Measurements from ENCODE around the gene DPCD. TPM values are rescaled to one million over a fixed set of nuclear protein-coding genes. Genes with fewer than 3 reads are reported as not detected.

Gene DPCD
- total RNA-seq, 1 donor from 2014 or later, result 9.1 TPM

DNA sequence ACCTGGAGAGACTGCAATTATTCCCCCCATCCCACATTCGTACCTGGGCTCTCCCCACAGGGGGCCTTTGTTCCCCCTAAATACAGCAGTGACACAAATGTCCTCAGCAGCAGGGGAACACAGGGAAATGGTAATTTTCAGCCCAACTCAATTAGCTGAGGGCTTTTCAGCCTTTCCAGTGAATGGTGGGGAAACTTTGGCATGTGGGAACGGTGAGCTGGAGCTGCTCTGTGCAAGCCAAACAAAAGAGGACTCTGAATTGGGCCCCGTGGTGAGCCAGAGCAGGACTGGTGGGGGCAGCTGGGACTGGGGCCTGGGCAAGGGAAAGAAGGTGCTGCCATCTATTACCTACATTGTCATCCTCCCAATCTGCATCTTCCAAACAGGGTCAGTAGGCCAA is 55.9 kb downstream of the DPCD start:
- DNase-seq (ENCODE audit: low spot score) (no peak), ATAC-seq (no peak)
- intact Hi-C loops (cut with DNase I), result no loop called here

DNA sequence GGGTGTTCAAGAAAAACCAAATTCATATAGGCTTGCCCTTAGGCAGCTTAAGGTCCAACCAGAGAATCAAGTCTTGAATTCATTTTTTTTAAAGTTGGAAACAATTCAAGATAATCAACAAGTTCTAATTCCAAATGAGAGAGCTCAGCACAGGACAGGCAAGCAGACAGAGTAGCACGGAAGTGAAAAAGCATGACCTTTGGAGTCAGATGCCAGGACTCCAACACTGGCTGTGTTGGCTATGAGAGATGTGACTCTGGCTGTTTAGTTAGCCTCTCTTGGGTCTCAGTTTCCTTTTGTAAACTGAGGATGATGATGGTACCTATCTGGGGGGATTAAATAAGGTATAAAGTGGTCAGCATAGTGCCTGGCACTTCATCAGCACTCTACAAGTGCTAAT is 57.5 kb downstream of the DPCD start:
- intact Hi-C loops (cut with DNase I), result no loop called here
- ATAC-seq, result no peak
- DNase-seq (ENCODE audit: low spot score), result no peak

DNA sequence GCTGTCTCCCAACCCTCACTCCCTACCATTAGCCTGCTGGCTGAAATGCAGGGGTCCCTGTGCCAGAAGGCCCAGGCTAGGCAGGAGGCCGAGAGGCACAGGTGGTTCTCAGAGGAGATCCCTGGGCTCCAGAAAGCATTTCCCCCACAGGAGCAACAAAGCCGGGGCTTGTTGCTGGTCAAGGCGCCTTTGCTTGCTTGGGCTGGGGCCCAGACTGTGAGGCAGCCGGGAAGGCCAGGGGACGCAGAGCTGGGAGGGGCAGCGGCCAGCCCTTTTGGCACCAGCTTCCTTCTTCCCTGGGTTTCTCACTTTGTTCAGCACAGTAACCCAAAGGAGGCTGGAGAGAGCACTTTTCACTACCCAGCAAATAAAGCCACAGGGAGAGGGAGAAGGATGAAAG is 58.2 kb downstream of the DPCD start:
- intact Hi-C loops (cut with DNase I), result no loop called here
- ATAC-seq (peak; percentile 83), DNase-seq (ENCODE audit: low spot score) (peak; percentile 69)

DNA sequence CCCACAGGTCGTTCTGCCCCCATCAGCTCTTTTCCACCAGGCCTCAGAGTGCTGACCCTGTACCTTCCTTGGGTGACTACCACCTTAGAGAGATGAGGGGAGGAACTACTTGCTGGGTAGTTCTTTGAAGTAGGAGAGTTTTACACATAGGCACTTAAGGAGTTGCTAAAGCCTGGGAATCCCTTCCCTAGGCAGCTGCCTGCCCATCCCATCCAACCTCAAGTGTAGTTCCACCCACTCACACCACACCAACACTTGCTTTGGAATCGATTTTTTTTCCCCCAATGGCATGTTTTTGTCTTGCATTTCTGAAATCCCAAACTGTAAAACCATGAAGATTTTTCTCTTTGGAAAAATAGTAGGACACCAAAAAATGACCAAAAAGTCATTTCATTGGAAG is 59.1 kb downstream of the DPCD start:
- DNase-seq (ENCODE audit: low spot score) (no peak), ATAC-seq (no peak)
- intact Hi-C loops (cut with DNase I), result no loop called here

DNA sequence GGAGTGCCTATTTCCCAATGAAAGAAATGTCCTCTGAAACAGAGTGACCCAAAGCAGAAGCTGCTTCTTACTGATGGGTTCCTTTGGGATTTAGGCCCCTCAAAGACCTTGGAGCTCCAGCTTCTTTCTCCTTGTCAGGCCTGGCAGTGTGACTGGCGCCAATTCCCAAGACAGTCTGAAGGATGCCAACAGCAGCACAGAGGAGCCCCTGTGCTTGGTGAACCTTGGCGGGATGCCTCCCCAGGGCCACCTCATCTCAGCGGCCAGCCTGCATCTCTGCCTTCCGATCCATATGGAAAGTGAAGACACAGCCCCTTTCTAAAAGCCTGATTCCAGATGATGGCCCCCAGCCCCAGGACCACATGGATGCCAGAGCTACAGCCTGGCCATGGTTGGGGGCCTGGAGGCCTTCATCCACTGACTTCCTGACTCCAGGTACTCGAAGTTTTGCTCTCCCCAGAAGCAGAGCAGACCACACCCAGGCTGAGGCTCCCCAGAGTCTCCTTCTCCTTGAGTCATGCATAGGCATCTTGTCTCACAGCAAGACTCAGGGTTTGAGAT is 61.5 kb downstream of the DPCD start:
- ATAC-seq (no peak), DNase-seq (ENCODE audit: low spot score) (no peak)
- intact Hi-C loops (cut with DNase I), result no loop called here

DNA sequence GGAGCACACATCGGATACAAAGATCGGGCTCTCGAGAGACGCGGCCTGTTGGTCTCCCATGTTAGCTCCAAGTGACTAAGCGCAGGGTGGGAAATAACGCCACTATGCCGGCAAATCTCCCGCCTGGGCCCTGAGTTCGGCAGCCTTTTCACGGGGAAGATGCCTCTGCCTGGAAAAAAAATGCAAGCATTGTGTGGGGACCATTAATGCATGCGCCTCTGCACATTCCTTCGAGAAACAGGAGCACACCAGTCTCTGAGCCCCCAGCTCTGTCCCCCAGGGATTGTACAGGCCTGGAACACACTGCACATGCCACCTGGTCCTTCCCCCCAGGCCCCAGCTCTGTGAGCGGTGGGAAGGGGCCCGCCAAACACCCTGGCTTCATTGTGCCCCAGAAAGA is 62.7 kb downstream of the DPCD start:
- DNase-seq (ENCODE audit: low spot score), result no peak
- intact Hi-C loops (cut with DNase I), result no loop called here
- no peak for ATAC-seq

DNA sequence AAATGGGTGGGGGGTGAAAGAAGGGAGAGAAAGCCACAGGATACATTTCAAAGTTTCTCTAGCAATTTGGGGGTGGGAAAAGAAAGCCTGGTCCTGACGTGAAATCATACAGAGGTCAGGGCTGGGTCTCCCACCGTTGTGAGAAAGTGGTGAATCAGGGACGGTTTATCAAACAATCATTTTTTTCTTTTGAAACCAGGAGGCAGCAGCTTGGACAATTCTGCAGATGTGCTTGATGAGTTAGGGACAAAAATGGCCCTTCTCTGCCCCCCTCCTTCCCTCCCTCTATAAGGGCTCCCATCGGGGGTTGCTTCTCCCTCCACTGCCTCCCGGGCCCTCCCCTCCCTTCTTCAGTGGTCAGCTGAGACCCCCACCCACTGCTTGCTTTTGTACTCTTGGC is 63.2 kb downstream of the DPCD start:
- ATAC-seq (no peak), DNase-seq (ENCODE audit: low spot score) (no peak)
- intact Hi-C loops (cut with DNase I), result no loop called here

DNA sequence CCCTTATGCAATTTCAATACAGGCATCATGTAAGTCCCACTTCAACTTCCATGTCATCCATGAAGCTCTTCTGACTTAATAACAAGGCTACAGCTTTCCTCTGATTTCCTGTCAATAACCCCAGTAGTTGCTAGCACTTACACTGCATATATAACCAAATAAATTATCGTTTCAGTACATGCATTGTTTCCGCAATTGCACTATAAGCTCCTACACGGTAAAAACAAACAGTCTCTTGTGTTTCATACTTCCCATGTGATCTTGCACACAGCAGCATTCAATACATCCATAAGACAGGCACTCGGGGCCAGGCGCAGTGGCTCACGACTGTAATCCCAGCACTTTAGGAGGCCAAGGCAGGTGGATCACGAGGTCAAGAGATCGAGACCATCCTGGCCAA is 65.4 kb downstream of the DPCD start:
- ATAC-seq (no peak), DNase-seq (ENCODE audit: low spot score) (no peak)
- intact Hi-C loops (cut with DNase I), result no loop called here

DNA sequence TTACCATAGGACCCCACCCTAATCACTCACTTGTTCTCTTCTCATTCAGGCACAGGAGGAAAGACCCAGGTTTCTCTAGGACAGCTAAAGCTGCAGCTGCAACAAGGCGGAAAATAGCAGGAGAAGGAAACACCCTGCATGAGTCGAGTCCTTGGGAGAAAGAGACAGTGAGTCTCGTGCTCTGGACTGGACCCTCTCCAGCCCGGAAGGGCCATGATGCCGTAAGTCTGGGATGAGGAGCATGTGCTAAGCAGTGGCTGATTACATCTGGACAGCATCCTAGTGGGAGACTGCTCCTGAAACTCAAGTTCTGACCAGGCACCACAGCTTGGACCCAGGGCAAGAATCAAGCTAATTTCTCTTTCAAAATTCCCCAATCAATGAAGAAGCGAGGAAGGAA is 67.4 kb downstream of the DPCD start:
- DNase-seq (ENCODE audit: low spot score) (no peak), ATAC-seq (peak; percentile 68)
- intact Hi-C loops (cut with DNase I), result no loop called here

DNA sequence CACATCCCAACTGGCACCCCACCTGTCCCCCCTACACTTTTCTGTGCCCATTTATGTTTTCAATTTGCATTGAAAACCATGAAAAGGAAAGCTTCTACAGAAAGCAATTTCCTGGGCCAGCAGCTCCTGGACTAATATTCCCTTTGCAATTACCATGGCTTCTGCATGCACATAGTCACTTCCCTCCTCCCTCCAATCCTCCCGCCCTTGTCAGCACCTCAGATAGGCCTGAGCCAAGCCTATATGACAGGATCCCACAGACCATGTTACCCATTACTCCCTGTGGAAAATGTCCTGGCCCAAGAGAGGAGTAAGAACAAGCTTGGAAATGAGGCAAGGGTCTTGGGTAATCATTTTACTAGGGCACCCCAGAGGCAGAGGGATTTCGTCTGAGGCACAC is 68.8 kb downstream of the DPCD start:
- no peak for ATAC-seq
- intact Hi-C loops (cut with DNase I), result no loop called here
- no peak for DNase-seq (ENCODE audit: low spot score)

DNA sequence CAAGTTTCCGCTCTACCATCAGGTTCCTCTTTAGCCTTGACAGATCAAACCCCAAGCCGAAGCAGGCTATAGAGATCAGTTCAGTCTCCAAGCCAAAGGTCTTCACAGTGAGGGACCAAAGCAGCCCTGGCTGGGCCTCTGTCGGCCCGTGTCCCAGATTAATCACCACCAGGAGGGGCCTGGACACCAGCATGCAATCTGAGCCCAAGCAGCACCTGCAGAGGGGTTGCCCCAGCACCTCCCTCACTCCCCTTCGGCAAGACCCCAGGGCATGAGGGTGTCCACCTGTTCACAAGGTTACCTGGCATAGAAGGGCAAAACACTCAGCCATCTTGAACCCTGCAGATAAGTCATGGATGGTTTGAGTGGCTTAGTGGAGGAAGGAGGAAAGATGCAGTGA is 70.9 kb downstream of the DPCD start:
- no peak for DNase-seq (ENCODE audit: low spot score)
- no peak for ATAC-seq
- intact Hi-C loops (cut with DNase I), result no loop called here

Small RNAs within 50 kb of the gene (microRNA-seq; reads per million reads assigned to microRNA genes)
- gene MIR3158-1 (not detected), gene MIR3158-2 (not detected)

Other genes with a start within 250 kb of the DPCD start
- gene BTRC, start 234.2 kb upstream of the DPCD start, total RNA-seq, result 24.3 TPM
- gene POLL, start 64 bp upstream of the DPCD start, total RNA-seq, result 37.1 TPM
- 87.2 TPM for gene FBXW4, start 106.8 kb downstream of the DPCD start, total RNA-seq
- 0.62 TPM for gene FGF8, start 187.8 kb downstream of the DPCD start, total RNA-seq
- 8.0 TPM for gene NPM3, start 195.1 kb downstream of the DPCD start, total RNA-seq
- gene OGA, start 230.1 kb downstream of the DPCD start, total RNA-seq, result 187 TPM

Measured in sciatic nerve (tissue), 2 donors.